Measurements from ENCODE around the gene PLXNA2.

DNA sequence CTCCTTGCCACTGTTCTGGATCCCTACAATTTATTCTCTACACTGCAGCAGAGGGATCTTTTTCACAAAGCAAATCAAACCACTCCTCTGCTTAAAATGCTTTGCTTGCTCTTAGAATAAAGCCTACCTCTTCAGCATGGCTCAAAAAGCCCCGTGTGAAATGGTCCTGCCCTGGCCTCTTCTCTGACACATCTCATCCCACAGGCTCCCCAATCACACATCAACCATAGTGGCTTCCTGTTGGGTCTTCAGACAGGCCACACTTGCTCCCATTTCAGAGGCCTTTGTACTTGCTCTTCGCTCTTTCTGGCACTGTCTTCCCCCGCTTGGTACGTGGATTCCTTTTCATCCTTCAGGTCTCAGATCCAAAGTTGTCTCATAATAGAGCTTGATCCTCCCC, 44.3 kb upstream of the PLXNA2 start:
- TF ChIP-seq CTCF (IDR thresholded peaks at IDR 0.05) (no peak), POLR2A (IDR thresholded peaks at IDR 0.05) (no peak)
